HG03064 (cell line): ENCODE data around the gene DHRS12.
A peak's percentile ranks its signal among the peaks of the same experiment; 100 is the strongest.

Source experiments
- ATAC-seq: cut with Tn5 transposase; IDR thresholded peaks from one replicate; pipeline ENCODE4 v1.9.1; 2021; ENCODE audit warnings: low read depth; ENCODE audit not compliant: unreplicated experiment

The DHRS12 gene

DNA sequence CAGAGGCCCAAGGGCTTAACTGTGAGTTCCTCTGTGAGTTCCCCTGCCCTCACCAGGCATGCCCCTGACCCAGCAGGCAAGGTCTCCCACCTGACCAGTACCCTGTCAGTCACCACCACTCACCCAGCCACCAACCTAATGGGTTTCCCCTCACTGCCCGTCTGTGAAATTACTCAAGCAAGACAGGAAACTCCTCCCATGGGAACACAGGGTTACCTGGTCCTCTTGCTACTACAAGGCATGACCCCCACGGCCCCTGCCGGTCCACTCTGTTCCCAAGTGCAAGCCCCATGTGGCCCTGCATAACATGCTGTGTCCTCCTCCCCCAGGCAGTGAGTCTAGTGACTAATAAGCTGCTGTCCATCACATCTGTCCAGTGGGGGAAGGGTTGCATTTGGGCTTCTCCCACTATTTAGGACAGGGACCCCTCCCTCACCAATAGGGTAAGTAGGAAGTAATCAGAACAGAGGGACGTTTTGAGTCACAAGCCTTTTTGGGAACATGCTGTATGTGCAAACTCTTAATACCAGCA is 8.0 kb upstream of the DHRS12 start:
- peak; percentile 45 for ATAC-seq

DNA sequence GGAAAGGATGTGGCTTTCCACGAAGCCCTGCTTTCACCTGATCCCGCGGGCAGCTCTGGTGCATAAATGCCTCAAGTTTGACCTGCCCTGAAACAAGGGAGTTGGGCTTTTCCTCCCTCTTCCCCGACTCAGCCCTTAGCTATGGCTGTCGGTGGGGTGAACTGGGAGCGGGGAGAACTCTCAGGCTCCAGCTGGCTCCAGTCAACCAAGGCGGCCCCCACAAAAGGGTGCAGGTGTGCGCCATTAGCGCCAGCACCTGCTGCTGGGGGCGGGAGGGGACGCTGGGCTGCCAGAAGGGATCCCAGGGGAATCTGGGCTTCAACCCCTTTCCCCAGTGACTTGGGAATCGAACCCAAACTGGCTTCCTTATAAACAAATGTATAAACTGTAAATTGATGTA is 7.1 kb upstream of the DHRS12 start:
- no peak for ATAC-seq

DNA sequence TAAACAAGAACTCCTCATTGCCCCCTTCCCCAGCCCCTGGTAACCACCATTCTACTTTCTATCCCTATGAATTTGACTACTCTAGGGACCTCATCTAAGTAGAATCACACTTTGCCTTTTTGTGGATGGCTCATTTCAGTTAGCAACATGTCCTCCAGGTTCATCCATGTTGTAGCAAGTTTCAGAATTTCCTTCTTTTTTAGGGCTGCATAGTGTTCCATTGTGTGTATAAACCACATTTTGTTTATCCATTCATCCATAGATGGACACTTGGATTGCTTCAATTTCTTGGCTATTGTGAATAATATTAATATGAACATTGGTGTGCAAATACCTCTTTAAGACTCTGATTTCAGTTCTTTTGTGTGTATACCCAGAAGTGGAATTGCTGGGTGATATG is 4.8 kb upstream of the DHRS12 start:
- ATAC-seq, result no peak

DNA sequence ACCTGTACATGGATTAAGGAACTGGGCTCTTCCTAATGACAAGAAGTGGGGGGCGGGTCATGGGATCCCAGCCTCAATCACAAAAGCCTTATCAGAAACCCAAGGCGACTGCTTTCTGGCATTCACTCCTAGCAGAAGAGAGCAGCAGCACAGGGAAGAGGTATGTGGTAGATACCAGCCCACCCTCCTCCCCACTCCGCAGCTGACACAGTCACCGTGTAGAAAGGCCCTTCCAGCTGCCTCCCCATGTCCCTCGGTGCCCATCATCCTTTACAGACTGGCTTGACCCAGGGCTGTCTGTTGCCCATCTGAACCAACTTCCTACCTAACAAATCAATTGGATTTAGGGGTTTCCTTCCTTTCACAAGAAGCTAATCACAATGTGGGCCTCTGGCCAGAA is 3.1 kb upstream of the DHRS12 start:
- no peak for ATAC-seq

DNA sequence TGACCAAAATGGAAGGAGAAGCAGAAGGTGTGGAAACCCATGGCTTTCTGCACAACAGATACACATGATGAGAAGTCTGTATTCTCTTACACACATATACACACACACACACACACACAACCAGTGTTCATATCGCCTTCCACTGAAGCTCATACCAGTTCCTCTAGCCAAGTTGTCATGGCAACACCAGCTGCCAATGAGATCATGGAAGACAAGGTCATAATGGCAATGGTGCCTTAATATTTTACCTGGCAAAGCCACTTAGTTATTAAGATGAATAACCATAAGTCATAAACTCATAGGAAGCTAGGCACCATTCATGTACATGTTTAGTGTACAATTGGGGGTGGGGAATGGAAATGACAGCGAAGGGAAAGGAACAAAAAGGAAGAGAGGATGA is 2.6 kb upstream of the DHRS12 start:
- ATAC-seq, result no peak

DNA sequence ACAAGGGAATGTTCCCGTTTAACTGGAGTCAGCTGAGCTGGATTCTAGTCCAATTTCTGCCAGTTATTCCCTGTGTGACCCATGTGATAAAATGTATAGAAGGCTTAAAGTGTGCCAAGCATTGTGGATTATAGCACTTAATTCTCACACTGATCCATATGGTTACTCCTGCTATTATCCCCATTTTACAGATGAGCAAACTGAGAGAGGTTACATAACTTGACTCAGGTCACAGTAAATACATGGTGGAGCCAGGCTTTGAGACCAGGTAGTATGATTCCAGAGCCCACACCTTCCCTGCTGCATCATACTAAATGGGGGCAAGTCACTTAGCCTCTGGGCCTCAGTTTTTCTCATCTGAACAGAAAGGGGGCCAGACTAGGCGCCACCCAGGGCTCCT is 2.0 kb upstream of the DHRS12 start:
- ATAC-seq, result no peak

DNA sequence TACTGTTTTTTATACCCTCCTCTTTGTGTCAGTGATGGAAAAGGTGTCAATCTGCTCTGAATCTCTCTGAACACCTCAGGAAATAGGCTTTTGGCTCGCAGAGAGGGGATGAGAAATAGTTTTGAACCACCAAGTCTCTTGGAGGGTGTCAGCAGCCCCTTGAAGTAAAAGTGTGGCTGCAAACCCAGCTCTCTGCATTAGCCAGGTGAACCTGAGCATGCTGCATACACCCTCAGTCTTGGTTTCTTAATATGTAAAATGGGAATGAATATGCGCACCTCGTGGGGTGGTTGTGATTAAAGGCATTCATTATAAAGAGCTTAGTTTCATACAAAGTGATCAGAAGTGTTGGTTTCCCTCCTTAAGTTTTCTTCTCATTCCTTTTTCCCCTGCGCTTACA is 1.4 kb upstream of the DHRS12 start:
- no peak for ATAC-seq

DNA sequence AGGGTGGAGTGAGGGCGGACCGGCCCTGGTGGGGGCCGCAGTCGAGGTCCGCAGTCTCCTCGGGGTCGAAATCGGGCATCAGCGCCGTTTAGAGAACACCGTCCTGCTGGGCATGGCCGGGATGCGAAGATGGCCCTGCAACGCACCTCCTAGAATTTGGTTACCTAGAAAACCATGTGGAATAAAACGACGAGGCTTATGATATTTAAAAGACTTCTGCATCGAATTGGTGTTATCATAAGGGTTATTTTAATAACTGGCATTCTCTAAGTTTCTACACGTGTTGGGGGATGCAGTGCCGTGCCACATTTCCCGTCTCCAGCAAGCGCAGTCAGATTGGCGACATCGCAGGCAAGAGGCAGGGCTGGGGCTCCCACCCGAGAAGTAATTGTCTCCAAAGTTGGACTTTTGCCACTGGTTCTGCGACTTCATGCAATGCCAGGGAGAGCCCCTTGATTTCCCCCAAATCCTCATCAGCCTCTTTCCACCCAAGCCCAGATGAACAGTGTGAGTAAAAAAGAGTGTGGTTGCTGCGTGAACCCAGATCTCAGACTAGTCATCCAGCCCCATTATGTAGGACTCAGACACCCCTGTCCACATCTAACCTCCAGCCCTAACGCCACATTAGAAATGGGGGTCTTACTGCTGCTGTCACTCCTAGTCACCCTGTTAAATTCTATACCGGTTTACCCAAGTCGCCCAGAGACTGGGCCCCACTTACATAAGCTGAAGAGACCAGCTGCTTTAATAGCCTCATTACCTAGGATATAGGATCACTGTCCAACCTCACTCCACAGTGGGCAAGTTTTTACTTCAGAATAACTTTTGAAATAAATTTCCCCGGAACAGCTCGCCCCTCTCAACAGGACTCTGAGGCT is 571 bp upstream of the DHRS12 start:
- no peak for ATAC-seq

DNA sequence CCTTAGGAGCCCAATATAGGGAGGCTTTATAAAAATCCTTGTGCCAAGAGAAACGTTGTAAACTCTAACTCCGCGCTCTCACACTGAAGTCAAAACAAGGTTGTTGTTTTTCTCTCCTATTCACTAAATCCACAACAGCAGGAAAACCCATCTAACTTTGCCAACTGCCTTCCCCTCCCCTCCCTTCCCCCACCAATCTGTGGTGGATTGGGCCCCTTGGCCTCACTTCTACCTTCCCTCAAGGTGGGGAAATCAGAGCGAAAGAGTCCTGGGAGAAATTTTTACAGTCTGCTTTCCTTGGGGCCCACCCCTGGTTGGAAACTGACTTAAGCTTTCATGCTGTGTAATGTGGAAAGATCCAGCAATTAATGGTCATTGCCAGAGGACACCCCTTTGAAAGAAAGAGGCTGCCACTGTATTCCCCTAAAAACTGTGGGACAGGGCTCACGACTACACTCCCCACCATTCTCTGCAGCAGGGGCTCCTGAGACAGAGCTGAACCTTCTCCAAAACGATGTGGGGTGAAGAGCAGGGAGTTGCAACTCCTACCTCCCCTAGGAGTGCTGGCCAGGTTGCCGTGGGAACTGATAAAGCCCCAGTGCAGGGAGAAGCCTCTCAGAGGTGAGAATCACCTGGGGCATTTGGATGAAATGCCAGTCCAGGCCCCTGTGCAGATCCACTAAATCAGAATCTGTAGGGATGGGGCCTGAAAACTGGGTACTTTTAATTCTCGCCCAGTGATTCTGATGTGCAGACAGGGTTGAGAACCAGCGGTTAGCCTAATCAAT is 1.1 kb downstream of the DHRS12 start:
- ATAC-seq, result no peak

DNA sequence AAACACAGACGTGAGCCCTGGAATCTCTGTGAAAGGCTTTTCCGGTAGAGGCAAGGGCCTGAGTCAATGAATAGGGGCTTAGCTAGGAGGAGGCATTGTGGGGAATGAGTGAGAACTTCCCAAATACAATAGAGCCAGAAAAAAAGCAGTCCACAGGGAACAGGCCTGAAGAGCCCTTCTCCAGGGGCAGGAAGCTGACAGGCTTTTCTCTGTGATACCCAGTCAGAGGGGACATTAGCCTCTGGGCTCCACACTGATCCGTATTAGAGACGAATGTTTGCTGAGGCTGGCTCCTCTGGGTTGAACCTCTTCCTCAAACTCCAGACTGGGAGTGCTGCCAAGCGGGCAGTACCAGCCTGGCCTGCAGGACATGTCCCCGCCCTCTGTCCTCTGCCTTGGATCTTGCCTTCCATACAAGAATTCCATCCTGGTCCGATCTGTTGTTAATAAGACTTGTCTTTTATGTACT is 2.3 kb downstream of the DHRS12 start:
- no peak for ATAC-seq

DNA sequence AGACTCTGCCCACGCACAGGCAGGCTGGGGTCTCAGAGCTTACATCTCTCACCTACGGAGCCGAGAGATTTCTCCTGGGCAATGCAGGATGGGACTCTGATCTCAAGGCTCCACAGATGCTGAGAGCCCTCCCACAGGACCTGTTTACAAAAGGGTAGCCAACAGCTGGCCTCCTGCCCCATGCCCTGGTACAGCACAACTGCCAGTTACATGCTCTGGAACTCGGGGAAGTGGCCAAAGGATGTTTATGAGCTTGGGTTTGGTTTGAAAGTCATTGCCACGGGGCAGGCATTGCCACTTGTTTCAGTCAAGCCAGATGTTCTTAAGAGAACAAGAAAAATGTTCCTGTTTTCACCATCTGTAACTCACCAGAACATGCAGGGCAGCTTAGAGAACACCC is 3.5 kb downstream of the DHRS12 start:
- ATAC-seq, result no peak

DNA sequence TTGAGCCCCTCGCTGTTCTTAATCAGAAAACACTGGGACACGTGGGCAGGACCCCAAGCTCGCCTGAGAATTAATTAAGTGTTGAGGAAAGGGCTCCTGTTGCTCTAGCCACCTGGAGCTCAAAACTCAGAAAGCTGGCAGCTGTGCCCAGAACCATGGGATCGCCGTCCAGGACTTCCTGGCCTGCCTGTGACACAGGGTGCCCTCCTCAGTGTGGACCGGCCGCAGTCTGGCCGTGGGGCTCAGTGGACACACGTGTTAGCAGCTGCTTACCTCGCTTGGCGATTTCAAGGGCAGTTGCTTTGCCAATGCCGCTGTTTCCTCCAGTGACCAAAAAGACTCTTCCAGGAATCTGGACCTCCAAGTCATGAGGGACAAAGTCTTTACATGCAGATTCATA is 4.7 kb downstream of the DHRS12 start:
- ATAC-seq, result no peak

DNA sequence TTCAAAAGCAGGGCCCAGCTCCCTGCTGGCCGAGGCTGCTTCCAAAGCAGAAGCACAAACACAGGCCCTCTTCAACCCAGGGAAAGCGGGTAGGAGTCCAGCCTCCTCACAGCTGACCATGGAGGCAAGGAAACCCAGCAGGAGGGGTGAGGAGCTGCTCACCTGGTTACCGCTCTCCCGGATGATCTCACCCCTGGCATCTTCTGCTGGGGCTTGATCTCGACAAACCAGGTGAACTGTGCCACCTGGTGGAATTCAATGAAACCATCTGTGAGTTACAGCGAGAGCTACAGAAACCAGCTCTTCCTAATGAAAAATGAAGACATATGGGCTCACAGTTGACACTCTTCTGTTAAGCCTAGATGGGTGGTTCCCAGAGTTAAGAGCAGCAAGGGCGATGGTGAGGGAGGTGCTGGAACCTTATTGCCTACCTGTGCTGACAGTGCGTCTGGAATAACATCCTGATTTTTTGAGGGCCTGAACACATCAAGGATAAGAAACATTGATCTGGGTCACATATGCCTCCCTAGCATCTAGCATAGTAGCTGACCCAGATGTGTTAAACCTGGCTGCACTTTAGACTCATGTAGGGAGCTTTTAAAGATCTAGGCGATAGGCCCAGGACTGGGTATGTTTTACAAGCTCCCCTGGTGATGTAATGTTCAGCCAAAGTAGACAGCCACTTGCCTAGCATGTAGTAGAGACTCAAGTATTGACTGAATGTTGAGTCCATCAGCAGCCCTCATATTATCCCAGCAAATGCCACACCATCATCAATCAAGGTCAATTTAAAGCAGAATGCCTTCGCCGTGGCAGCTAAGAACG is 6.1 kb downstream of the DHRS12 start:
- no peak for ATAC-seq

DNA sequence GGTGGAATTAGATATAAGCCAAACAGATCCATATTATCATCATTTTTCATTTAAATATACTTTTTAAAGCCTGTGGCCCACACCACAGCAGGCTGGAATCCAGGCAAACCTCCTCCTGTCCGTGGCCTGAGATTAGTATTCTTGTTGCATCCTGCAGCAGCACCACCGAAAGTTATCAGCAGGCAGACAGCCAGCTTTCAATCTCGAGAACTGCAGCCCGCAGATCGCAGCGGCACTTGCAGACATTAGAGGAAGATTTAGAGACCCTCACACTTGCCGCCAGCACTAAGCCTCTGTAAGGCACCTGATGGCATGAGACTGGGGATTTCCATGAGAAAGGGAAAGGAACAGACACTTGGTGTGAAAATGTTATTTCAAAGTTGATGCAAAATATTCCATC is 7.4 kb downstream of the DHRS12 start:
- no peak for ATAC-seq

DNA sequence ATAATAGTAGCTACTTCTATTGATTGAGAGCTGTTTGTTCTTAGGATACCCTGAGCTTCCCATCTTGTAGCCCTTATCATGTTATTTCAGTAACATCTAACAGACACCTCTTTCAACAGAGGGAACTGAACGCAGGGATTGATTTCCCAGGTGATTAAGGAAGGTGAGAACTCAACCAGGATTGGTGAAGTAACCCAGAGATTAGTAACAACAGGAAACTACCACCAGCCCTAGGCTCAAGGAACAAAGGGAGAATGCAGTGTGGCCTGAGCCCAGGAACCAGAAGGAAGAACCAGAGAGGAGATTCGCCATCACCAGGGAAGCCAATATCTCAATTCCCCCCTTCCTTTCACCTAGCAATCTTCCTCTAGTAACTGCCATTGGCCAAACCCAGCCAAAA is 8.5 kb downstream of the DHRS12 start:
- ATAC-seq, result no peak

DNA sequence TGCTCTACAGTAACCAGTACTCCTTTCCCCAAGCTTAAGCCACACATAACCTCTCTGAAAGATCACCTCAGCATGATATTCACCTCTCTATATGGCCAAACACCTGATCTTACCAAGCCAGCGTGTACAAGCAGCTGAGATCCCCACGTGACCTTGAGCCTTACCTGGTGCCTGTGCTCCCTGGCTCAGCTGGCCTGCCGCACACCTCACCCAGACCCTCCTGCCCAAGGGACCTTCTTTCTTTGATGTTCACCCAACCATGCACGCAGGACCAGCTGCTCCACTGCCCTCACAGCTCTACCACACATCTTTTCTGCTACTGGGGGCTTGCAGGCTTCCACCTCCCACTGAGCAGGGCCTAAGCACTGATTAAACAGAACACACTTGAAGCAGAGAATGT is 9.0 kb downstream of the DHRS12 start:
- no peak for ATAC-seq

DNA sequence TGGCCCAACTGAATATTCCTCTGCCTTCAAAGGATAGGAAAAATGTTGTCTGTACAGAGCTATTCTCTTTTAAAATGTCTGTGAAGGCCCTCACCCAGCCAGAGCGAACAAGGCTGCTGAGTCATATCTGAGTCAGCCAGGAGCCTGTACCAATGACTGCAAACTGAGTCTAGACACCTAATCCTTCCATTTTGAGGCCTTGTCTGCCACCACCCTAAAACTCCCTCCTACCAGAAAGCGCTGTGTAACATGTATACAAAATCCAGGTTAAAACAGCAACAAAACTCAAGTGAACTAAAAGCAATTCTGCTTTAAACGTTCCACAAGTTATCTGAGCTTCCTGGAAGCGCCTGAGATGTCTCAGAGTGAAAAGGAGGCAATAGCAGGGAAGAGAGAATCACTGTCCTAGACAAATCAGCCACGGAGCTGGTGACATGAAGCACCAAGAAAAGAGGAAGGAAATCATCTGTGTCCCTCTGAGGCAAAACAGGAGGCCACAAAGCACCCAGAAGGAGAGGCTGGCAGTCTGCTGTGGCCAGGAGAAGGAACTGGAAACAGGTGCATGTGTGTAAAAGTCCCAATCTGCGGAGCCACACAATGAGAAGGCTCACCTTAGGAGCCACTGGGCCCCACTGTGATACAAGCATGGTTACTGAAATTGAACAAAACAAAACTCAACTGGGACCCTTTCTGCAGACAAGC is 10.2 kb downstream of the DHRS12 start:
- ATAC-seq, result peak; percentile 49

DNA sequence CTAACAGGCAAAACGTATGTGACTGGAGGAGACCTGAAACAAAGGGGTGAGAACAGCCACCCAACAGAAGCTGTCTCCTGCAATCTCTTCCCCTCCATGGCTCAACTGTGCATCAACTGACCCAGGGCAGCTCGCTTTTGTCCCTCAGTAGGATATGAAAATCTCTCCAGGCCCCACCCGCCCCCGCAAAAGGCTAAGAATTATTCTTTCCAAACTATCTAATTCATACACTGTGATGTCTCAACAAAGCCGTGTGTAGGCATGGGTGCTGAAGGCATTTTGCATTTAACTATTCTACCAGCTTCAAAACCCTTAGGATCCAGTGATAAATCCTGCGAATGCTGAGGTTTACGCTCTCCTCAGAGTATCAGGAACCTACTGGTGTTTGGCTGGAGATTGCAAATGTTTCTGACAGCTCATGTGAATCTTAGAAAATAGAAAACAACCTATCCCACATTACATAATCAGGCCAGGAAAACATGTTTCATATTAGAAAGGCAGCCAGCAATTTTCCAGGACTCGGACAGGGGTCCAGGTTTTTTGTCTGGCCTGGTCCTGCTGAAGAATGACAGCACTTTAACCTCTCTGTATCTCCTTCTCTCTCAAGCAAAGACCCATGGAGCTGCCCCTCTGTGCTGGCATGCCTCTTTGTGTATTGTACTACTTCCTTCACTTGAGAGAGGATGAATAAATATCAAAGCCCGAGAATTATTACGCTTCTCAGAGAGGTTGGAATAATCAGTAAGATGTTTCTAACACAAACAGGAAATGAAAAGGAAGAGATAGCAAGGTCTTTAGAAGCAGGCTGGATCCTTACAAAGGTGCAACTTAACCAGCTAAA is 17.3 kb downstream of the DHRS12 start:
- ATAC-seq, result no peak

DNA sequence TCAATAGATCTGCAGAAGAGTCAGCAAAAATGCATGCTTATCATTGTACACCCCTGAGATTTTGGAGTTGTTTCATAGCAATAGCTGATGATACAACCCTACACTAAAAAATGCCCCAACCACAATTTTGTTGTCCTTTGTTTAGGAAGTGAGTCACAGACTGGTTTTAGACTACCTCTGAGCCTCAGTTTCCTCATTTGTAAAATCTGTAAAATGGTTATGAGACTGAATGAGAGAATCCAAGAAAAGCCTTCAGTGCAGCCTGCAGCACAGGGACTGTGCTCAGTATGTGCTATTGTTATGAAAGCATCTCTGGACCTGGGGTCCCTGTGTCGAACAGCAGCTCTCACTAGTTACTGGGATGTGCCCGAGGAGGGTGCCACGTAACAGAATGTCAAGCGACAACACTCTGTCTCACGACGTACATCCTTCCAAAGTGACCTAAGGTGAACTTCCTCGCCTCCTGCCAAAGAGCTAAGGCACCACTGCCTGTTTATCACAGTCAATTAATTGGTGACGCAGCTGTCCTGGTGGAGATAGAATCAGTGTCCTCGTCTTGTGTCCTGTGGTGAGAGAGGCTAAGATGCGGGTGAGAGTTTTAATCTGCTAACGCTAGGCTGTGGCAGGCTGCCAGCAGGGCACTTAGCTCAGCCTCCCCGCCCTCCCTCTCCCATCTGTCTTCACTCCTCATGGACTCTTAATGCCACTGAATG is 18.1 kb downstream of the DHRS12 start:
- ATAC-seq, result no peak
